Natural killer cell (primary cell): Measurements from ENCODE around the gene BAIAP2. TPM values are rescaled to one million over a fixed set of nuclear protein-coding genes. Genes with fewer than 3 reads are reported as not detected.

Experiments used
- ATAC-seq, 3 donors: fragments of 150-1000 bp in 2 of 3; fragments of 200-7000 bp in 1 of 3; cut with Tn5 transposase; 1 replicate in 1 of 3; 2 replicates in 2 of 3; pipeline ENCODE4 v1.10.0; 2021; ENCODE audit warnings: mild to moderate bottlenecking in 2 of 3, moderate library complexity in 2 of 3
- DNase-seq, 2 donors: peaks; one replicate each; pipeline versions ENCODE4 v3.0.0 to v3.0.0-alpha.2; 2013 to 2021; ENCODE audit warnings: mixed read lengths in 1 of 2
- H3K27ac ChIP-seq: one replicate; pipeline ENCODE4 v1.5.1; 2013; ENCODE audit warnings: mild to moderate bottlenecking, low read length
- H3K27me3 ChIP-seq: one replicate; pipeline ENCODE4 v1.6.1; 2013; ENCODE audit warnings: low read length; ENCODE audit not compliant: control insufficient read depth, insufficient read depth
- H3K36me3 ChIP-seq: one replicate; pipeline ENCODE4 v1.6.1; 2013; ENCODE audit warnings: low read length; ENCODE audit not compliant: control insufficient read depth, insufficient read depth
- H3K4me1 ChIP-seq: one replicate; pipeline ENCODE4 v1.6.1; 2013; ENCODE audit warnings: low read length; ENCODE audit not compliant: control insufficient read depth, insufficient read depth
- H3K4me3 ChIP-seq: one replicate; pipeline ENCODE4 v1.5.1; 2013; ENCODE audit warnings: low read length
- H3K9me3 ChIP-seq: one replicate; pipeline ENCODE4 v1.6.1; 2013; ENCODE audit warnings: low read length; ENCODE audit not compliant: control insufficient read depth, insufficient read depth
- H3K27ac Mint-ChIP-seq, 2 donors: one replicate each; pipeline ENCODE4 v1.8.0; 2022; ENCODE audit warnings: mild to moderate bottlenecking in 2 of 2, mixed read lengths in 2 of 2, moderate library complexity in 1 of 2
- H3K27me3 Mint-ChIP-seq, 2 donors: one replicate each; pipeline ENCODE4 v1.8.0; 2022; ENCODE audit warnings: low read depth in 2 of 2, mixed read lengths in 2 of 2
- H3K36me3 Mint-ChIP-seq: one replicate; pipeline ENCODE4 v1.8.0; 2022; ENCODE audit warnings: mixed read lengths
- H3K4me1 Mint-ChIP-seq, 2 donors: one replicate each; pipeline ENCODE4 v1.8.0; 2022; ENCODE audit warnings: mixed read lengths in 2 of 2
- H3K4me3 Mint-ChIP-seq: one replicate; pipeline ENCODE4 v1.8.0; 2022; ENCODE audit warnings: mild to moderate bottlenecking, moderate library complexity, mixed read lengths
- H3K9me3 Mint-ChIP-seq, 2 donors: one replicate each; pipeline ENCODE4 v1.8.0; 2022; ENCODE audit warnings: mixed read lengths in 2 of 2
- WGBS: methylation state at CpG from one replicate; pipeline ENCODE4 v1.1.7; 2013; ENCODE audit warnings: missing lambda C conversion rate; ENCODE audit not compliant: insufficient coverage; 5-methylcytosine and 5-hydroxymethylcytosine counted together
- intact Hi-C: fragments of 100-400 bp; cut with micrococcal nuclease; formaldehyde crosslinking; loops from one replicate; pipeline ENCODE4 v1.14.2; 2022
- total RNA-seq, 4 donors: library from RNA; stranded (reverse); fragments of 120-200 nt in 1 of 4; gene quantifications; one replicate each; pipeline versions ENCODE4 v1.2.3 to v1.2.4, GENCODE V29; 2013 to 2022
- TF ChIP-seq, protein P1 (sequence below): fragments of 200-600 bp; IDR thresholded peaks from one replicate; pipeline ENCODE4 v1.8.0; 2022; ENCODE audit warnings: antibody characterized with exemption

The BAIAP2 gene
- total RNA-seq, 3 donors from 2014 or later (not counting 1 experiment from before 2014, with no cell fraction given): 6.7 to 12.3 (median 10.4) TPM

DNA sequence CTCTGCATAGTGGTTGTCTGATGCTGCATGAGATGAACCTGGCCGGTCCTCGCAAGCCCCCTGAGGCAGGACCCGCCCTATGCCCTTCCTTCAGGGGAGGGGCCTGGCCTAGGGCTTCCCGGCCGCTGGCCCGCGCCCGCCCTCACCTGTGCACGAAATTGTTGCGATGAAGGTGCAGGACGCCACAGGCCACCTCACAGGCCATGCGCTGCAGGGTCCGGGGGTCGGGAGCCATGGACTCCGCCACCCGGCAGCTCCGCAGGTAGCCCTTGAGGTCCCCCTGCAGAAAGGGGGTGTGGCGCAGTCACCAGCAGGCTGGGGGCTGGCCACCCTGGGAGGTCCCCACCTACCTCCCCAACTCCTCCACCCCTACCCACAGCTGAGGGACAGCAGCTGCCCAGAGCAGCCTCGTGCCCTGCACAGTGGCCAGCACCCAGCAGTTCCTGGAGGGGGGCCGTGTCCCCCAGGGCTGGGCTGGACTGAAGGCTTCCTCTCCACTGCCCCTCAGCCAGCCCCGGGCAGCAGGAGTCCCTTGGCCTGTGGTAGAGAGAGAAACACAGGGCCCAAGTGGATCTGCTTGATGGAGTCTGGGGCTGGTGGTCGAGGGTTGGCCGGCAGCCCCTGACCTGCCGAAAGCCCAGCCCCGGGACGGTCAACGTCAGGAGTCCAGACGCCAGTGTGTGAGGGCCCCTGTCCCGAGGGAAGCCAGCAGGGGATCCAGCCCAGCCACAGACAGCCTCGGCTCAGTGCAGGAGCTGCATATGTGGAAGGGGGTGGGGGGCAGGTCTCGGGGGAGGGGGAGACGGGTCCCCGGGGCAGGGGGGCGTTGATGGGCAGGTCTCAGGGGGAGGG is 91.6 kb downstream of the BAIAP2 start:
- Histone ChIP-seq H3K4me1 (no peaks in the 10 kb centered on the region), H3K27me3 (no peaks in the 10 kb centered on the region), H3K4me3 (no peak overlapping the region), H3K36me3 (no peaks in the 10 kb centered on the region), H3K27ac (no peak overlapping the region), H3K9me3 (no peaks in the 10 kb centered on the region)
- no peaks in the 10 kb centered on the region for H3K4me1 Mint-ChIP-seq
- no peaks in the 10 kb centered on the region for H3K27me3 Mint-ChIP-seq
- intact Hi-C loops: no loop called here
- DNase-seq: no peak
- no peaks in the 10 kb centered on the region for H3K36me3 Mint-ChIP-seq
- 94% methylated on average over 30 of the region's 34 CpGs for WGBS
- TF ChIP-seq, protein P1, sequence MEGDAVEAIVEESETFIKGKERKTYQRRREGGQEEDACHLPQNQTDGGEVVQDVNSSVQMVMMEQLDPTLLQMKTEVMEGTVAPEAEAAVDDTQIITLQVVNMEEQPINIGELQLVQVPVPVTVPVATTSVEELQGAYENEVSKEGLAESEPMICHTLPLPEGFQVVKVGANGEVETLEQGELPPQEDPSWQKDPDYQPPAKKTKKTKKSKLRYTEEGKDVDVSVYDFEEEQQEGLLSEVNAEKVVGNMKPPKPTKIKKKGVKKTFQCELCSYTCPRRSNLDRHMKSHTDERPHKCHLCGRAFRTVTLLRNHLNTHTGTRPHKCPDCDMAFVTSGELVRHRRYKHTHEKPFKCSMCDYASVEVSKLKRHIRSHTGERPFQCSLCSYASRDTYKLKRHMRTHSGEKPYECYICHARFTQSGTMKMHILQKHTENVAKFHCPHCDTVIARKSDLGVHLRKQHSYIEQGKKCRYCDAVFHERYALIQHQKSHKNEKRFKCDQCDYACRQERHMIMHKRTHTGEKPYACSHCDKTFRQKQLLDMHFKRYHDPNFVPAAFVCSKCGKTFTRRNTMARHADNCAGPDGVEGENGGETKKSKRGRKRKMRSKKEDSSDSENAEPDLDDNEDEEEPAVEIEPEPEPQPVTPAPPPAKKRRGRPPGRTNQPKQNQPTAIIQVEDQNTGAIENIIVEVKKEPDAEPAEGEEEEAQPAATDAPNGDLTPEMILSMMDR: no peak
- no peak for ATAC-seq
- no peak overlapping the region for H3K27ac Mint-ChIP-seq
- no peak overlapping the region for H3K4me3 Mint-ChIP-seq
- H3K9me3 Mint-ChIP-seq: no peaks in the 10 kb centered on the region

DNA sequence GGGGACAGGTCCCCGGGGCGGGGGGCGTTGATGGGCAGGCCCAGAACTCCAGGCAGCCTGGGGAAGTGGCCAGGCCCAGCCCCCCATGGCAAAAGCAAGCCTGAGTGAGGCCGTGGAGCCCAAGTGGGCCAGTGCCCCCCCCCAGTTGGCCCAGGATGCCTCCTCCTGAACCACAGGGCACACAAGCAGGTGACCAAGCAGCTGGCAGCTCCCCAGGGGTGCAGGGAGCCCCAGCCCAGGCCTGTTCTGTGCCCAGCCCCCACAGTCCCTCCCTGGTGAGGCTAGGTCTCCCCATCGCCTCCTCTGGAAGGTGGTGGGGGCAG is 92.1 kb downstream of the BAIAP2 start:
- 62% methylated on average over 5 of the region's 5 CpGs for WGBS
- TF ChIP-seq, protein P1: no peak
- no peak for DNase-seq
- Histone ChIP-seq H3K4me1 (no peaks in the 10 kb centered on the region), H3K9me3 (no peaks in the 10 kb centered on the region), H3K27ac (no peak overlapping the region), H3K27me3 (no peaks in the 10 kb centered on the region), H3K4me3 (no peak overlapping the region), H3K36me3 (no peaks in the 10 kb centered on the region)
- Mint-ChIP-seq H3K36me3 (no peaks in the 10 kb centered on the region), H3K27ac (no peak overlapping the region), H3K4me1 (no peaks in the 10 kb centered on the region), H3K27me3 (no peaks in the 10 kb centered on the region), H3K4me3 (no peak overlapping the region), H3K9me3 (no peaks in the 10 kb centered on the region)
- ATAC-seq: no peak
- intact Hi-C loops: no loop called here

DNA sequence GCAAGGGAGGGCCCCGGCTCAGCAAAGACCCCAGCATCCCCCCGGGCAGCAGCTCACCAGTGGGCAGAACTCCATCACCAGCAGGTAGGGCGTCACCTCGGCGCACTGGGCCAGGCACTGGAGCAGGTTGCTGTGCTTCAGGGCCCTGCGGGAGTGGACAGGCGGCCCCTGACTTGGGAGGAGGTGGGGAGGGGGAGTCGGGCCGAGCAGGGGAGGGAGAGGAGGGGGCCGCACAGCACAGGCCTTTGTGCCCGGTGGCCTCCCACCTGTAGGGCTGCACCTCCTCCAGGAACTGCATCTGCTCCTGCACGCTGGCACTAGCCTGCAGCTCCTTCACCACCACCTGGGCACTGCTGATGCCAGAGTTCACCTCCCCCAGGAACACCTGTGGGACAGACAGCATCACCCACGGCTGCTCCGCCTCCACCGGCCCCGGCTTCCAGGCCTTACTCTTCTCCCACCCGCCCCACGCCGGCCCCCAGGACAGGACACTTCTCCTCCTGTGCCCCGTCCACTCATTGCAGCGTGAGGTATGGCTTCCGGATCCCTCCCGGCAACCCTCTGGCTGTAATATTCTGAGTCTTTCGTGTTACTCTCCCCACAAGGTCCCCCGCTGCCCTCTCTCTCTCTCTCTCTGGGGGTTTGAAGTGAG is 92.7 kb downstream of the BAIAP2 start:
- Histone ChIP-seq H3K36me3 (no peaks in the 10 kb centered on the region), H3K27me3 (no peaks in the 10 kb centered on the region), H3K4me1 (no peaks in the 10 kb centered on the region), H3K4me3 (no peak overlapping the region), H3K27ac (no peak overlapping the region), H3K9me3 (no peaks in the 10 kb centered on the region)
- no peak overlapping the region for H3K4me3 Mint-ChIP-seq
- intact Hi-C loops: no loop called here
- no peaks in the 10 kb centered on the region for H3K9me3 Mint-ChIP-seq
- no peak overlapping the region for H3K27ac Mint-ChIP-seq
- 84% methylated on average over 23 of the region's 25 CpGs for WGBS
- H3K27me3 Mint-ChIP-seq: no peaks in the 10 kb centered on the region
- ATAC-seq (no peak), DNase-seq (no peak)
- H3K4me1 Mint-ChIP-seq: no peaks in the 10 kb centered on the region
- H3K36me3 Mint-ChIP-seq: no peaks in the 10 kb centered on the region
- TF ChIP-seq, protein P1: no peak
